SHP77 (cell line): Measurements from ENCODE around the gene MRPL36.
A peak's percentile ranks its signal among the peaks of the same experiment; 100 is the strongest.
"Not testable (repeated sequence)": the region's sequence is repeated elsewhere in the genome, so short reads cannot be mapped to it uniquely, and the experiment has no call there.

ENCODE experiments used
- DNase-seq, 2 experiments: peaks; one replicate each; lab custom pipeline; 2025; lab: John Stamatoyannopoulos, UW

MRPL36 gene

DNA sequence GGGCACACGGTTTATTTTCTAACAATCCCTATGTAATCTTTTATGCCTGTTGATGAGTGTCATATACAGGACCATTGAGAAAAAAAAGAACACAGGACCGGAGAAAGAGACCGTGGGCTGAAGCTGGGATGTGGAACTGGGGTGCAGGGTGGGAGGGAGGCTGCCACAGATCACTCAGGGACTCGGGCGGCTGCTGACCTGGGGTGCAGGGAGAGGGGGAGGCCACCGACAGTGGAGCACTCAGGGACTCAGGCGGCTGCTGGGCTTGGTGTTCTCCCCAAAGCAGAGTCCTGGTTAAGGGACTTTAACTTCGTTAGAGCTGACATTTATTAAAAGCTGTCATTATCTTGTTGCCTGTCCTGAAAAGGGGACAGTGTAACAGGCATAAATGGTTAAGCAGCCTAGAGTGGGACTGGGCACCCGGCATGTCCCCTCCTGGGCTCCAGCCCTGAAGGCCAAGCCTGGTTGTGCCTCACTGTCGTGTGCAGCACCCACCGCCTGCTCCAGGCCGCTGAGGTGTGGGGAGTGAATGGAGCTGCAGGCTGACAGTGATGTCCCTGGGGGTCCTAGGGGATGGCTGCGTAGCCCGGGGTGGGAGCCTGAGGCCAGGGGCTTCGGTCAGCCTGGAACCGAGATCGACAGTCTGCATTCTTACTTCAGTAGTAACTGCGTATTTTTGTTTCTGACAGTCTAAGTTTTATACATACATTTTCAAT, 15.6 kb upstream of the MRPL36 start:
- no peak for DNase-seq

DNA sequence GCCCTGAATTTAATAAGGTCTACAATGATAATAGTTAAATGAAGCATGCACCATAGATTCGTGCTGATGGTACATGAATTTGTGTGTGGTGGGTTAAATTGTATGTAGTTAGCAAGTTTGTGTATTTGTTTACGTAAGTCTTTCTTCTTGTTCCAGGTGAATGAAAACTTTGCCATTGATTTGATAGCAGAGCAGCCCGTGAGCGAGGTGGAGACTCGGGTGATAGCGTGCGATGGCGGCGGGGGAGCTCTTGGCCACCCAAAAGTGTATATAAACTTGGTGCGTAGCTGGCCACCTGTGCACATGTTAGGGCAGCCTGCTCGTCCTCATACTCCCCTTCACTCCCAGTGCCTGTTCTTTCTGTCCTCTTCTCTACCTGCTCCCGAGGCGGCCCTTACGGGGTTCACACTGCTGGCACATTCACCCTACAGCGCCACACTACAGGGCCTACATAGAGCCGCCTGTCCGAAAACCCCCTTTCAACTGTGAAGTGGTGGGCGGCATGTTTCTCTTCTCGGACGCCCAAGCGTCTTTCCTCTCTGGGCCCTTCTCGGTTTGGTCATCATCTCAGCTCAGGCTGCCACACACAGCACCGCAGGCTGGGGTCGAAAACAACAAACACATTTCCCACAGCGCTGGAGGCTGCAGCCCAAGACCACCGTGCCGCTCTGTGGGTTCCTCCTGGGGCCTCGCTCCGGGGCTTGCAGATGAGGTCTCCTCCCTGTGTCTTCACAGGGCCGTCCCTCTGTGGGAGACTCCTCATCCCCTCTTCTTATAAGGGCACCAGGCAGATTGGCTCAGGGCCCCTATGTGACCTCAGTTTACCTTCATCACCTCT, 14.8 kb upstream of the MRPL36 start:
- DNase-seq = no peak

DNA sequence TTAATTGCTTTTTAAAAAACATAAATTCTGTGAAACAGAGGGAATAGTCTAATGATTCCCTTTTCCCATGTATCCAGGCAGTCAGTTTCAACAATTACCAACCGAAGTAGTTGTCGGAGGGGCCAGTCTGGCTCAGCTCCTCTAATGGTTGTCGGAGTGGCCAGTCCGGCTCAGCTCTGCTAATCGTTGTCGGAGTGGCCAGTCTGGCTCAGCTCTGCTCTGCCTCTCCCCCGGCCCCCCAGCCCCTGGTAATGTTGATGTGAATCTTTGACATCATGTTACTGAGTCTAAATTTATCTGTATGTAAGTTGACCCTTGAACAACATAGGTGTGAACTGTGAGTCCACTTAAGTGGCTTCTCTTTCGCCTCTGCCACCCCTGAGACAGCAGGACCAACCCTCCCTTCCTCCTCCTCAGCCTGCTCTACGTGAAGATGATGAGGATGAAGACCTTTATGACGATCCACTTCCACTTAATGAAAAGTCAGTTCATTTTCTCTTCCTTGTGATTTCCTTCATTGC, 11.0 kb upstream of the MRPL36 start:
- DNase-seq = no peak

DNA sequence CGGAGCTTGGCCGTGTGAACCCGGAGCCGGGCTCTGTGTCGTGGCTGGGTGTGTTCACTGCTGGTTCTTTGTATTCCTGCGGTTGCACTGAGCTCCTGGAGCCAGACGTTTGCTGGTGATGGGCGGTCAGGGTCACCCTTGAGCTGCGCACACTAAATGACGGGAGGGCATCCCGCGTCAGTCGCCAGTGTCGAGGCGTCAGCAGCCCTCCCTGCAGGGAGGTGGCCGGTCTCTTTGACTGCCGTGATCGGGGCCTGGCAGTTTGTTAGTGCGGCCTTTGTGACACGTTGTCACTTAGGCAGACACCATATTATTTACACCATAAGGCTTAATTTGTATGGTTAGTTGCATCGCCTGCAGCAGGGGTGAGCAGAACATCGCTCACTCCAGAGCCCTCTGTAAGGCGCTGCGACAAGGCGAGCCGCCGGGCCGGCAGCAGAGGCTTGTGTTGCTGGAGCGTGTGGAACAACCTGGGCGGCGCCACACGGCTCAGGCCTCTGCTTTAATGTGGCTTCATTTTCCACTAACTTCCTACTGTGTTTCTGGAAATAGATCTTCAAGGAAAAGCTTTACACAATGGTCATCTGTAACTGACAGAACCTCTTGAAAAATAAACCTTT, 9.9 kb upstream of the MRPL36 start:
- no peak for DNase-seq

DNA sequence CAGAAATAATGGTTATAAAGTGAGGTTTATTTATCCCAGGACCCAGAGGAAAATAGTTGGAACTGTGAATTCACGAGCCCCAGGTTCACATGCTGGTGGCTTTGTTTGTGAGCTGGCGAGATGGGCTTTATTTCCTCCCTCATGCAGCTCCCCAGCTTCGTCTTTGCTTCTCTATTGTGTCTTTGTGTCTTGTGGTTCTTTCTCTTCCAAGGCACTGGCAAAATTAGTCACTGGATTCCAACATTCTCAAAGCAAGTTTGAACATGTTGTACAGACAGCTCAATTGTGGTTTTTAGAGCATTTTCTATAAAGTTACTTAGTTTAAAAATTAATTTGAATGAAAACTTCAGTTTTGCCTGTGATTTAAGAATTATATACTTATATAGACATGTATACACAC, 8.8 kb upstream of the MRPL36 start:
- no peak for DNase-seq

DNA sequence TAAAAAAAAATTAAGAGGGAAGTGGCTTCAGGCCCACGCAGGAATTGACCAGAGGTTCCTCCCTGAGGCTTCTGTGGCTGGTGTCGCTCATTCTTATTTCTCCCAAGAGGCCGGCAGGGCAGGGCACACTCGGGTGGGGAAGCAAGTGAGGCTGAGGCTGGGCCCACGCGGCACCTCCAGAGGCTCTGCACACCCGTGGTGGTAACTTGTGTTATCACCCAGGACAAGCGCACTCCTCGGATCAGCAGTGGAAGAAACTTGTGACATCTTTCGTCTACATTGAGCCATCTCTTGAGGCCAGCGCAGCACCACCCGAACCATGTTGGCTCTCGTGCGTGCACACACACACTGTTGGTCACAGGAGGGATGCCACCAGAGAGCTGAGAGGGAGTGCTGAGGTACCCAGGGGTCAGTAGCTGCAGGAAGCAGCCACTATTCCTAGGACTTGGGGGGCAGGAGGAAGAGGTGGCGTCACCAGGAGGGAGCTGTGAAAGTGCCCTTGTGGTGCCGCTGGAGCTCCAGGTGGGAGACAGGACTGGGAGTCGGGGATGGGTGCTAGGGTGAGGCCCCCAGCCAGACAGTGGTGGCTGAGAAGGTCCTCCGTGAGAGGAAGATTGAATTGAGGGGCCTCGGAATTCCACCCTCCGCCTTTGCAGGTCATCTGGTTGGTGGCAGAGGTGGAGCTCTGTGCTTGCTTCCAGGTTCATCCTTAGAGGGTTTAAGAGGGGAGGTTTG, 8.0 kb upstream of the MRPL36 start:
- no peak for DNase-seq

DNA sequence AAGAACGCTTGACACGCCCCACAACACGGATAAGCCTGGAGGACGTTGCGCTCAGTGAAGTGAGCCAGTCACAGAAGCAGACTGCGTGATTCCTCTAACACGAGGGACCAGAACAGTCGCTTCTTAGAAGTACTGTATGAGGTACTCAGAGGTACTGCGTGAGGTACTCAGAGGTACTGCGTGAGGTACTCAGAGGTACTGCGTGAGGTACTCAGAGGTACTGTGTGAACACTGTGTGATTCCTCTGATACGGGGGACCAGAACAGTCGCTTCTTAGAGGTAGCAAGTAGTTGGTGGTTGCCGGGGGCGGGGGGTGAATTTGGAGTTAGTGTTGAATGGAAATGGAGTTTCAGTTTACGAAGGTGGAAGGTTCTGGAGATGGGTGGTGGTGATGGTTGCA, 7.3 kb upstream of the MRPL36 start:
- DNase-seq = no peak

DNA sequence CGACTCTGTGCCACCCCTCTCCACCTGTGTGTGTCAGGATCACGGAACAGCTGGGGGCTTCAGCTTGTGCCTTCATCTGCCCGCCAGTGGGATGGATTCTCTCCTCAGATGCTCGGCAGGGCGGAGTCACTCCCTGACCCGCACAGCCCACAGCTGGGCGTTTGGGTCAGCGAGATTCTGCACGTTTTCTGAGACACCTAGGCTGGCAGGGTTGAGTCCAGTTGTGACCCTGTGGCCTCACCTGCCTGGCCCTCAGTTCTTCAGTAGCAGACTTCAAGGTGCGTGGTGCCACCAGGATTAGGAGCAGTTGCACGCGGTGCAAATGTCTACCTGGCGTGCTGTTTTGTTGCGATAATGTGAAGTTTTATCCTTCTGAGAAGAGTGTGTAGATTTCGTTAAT, 6.6 kb upstream of the MRPL36 start:
- no peak for DNase-seq

DNA sequence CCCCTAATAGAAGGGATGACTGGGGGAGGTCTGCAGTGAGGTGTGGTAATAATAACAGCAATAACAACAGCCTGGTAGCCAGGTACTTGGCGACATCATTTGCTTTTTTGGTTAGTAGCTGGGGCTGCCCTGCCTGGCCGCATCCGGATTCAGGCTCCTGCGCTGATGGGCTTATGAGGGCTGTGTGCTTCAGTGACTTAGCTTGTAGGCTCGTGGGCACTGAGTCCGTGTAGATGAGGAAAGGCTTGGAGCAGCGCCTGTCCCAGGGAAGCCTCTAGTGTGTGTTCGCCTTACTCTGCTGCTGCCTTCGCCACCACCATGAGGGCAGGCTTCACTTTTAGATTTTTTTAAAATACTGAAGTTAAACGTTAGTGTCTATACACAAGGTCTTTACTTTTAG, 6.1 kb upstream of the MRPL36 start:
- no peak for DNase-seq

DNA sequence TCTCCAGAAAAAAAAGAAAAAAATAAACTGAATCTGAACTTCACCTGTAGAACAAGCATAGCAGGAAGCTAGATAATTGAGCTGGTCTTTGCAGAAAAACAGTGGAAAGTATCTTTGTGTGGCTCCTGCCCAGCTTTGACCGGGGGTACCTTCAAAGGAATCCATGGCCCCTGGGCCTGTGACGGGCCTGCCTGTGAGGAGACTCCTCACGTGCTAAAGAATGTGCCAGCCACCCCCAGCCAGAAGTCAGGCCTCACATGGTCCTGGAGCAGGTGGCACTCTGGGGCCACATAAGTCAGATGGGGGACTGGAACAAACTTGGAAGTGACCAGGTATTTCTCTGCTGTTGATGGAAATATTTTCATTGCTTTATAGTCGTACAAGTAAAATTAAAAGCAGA, 5.7 kb upstream of the MRPL36 start:
- no peak for DNase-seq

DNA sequence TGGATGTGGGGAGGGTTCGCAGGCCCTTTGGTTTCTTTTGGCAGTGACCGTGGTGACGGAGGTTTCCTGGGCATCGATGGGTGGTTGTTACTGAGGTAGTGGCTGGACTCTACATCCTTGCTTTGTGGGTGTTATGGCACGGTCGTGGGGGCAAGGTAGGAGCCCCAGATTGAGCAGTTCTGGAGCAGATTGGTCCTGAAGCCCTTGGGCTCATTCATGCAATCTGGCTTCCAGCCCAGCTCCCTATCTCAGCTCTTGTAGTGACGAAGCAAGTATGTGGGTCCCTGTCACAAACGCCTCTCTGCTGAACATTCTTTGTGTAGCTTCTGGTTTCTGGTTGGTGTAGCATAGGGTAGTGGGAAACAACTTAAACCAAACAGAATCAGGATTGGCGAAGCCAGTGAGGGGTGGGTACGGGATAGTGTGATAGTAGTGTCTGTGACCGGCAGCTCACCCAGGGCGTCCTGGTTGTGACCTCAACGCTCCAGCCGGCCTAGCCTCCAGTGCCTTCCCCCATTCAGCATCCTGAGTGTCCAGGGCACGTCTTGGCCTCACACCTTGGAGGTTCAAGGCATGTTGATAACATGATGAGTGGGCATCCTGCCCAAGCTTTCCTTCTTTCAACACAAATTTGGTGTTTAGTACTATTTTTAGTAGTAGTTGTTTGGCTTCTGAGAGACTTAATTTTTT, 4.5 kb upstream of the MRPL36 start:
- DNase-seq = no peak

DNA sequence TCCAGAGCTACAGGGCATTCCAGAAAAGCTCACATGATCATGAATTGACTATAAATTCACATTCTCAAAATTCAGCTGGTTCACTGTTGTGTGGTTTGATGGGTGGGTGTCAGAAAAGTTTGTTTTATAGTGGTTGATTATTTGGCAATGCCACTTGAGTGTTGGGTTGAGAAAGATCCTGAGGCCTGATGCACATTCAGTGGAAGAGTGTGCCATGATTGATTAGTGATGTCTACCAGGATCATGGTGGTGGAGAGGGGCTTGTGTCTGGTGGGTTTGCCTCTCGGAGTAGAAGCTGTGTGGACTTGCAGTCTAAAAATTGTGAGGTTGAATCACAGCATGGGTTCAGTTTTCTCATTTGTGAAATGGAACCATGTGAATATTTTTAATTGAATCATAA, 3.6 kb upstream of the MRPL36 start:
- DNase-seq = no peak

DNA sequence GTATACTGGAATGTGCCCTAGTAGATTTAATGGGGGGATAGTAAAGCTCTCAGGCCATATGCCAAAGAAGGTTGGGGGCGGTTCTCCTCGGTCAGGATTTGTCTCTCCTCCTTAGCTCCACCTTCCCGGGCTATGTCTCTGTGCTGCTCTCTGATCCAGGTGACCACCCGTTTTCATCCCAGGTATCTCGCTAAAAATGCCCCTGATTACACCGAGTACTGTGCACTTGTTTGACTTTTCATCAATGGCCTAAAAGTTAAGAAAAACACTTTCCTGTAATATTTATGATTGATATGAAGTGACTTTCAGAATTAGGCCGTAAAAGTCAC, 2.3 kb upstream of the MRPL36 start:
- DNase-seq = peak in 1 of 2 experiments; percentile 15

DNA sequence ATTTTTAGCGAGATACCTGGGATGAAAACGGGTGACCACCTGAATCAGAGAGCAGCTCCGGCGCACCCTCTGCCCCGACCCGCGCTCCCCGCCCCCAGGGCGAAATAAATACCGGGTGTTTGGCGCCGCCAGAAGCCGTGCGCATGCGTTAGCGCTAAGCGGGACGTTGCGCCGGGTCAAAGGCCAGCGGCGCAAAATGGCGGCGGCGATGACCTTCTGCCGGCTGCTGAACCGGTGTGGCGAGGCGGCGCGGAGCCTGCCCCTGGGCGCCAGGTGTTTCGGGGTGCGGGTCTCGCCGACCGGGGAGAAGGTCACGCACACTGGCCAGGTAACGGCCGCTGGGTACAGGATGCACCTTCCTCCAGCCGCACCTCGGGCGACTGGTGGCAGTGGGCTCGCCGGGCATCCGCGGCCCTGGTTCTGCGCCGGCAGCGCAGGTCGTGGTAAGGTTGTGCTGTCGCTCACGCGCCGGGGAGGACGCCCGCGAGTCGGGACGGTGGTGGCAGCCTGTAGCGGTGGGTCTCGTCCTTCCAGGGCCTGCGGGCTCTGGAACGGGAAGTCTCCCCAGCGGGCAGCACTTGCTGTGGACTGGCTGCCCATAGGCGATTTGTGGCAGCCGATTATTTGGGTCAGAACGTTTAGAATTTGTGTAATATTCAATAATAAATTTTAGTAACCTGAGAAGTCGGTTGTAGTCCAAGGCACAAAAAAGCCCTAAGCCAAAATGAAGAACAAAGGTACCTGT, 1.8 kb upstream of the MRPL36 start, which contains the start of gene NDUFS6:
Gene NDUFS6 (plus strand): TSS at position 186 of the 745 bp plus-strand sequence. CDS start 11 bp downstream, at position 197.
- peak; percentile 73 to 79 for DNase-seq

DNA sequence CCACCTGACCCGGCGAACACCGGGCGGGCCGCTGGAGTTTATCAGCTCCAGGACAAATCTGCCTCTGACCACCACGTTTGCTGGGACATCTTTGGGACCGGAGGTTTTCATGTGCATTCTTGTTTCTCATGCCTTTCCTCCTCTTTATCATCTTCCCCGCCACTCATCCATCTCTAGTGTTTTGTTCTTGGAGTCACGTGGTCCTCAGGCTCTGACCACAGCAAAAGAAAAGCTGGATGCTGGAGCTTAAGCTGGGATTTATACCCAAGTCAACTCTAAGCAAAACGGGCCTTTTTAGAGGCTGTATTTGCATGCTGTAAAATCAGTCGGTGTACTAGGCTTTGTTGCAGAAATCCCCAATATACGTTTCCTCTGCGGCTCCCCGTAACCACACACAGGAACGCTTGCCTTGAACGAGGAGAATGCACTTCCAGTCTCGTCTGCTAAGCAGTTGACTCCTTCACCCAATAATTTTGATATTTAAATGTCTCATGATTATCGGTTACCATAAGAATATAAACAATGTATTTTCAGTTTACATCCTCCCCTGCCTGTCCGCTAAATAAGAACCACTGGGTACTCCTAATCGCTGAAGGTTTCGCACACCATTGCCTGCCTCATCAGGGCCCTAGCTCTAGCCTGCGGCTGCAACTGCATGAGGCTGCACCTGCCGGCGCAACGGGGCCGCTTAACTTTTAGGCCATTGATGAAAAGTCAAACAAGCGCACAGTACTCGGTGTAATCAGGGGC, 1.0 kb upstream of the MRPL36 start:
- peak; percentile 62 to 73 for DNase-seq

DNA sequence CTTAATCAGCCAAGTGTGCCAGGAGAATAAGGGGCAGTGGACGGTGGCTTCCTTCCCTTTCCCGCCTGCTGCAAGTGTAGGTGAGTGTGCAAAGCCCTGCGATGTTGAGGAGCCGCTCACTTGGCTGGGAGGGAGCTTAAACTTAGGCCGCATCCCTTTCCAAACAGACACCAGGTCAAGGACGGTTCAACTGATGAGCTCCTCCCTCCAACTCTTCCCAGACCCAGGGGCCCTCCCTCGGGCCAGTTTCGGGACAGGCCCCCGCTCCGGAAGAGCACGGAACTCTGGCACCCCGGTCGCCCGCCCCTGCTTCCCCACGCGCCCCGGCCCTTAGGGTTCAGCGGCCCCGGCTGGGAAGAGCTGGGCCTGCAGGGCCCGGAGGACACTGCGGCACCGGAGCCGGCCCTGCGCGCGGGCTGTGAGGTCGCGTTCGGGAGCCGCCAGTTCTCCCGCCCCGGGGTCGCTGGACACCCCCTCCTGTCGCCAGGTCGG, 481 bp downstream of the MRPL36 start:
- no peak for DNase-seq

DNA sequence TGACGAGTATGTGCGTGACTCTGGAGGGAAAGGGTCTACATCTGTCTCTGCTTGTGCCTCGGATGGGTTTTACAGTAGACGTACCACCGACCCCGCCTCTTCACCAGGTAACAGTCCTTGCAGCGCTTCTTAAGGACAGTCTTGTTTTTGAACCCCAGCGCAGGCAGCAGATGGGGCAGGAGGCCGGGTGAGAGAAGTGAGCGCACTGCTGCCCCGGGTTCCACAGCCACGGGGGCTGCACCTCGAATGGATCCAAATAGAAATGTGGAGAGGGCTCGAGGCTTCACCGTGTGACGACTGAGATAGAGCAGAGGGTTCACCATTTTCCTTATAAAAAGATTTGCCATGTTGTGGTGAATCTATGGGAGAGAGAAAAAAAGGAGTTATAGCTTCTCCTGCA, 1.0 kb downstream of the MRPL36 start:
- not testable (repeated sequence) for DNase-seq

DNA sequence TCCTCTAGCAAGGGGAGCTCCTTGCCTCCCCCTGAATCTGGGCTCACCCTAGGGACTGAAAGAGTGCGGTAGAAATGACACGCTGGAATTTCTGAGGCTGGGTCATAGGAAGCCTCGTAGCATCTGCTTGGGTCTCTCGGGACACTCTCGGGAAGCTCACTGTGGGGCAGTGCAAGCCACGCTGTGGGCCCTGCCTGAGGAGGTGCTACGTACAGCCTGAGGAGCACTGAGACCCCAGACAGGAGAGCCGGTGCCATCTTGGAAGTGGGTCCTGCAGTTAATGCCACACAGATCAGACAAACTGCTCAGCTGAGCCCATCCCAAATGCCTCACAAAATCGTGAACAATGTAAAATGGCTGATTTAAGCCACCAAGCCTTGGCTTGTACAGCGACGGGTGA, 1.8 kb downstream of the MRPL36 start:
- DNase-seq = no peak

DNA sequence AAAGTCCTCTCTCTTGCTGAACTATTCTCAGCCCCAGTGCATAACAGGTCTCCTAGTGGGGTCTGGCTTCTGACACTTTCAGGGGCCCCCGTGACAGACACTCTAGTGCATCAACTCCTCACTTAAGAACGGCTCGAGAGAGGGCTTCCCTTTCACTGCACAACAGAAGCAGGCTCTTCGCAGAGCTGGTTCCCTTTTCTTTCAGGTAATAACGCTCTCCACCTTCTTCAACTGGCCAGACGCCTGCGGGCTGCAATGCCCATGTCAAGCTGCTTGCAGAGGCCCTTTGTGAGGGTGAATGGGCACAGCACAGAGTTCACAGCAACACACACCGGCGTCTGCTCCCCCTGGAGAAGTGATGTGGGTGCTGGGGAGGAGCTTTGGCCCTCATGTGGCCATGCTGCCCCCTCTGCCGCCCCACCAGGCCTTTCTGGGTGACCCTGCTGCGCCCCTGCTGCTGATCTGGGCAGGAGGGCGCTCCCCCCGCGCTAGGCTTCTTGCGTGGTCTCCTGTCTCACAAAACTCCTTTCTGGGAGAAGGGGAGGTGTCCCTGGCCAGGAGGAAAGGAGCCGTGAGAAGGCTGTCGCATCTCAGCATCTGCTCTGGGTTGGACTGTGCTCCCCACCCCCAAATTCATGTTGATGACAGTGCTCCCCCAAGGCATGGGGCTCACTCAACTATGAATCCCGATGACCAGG, 2.4 kb downstream of the MRPL36 start:
- DNase-seq = no peak
